SKM-1 treated with dmso at 0.1 percent for 144 hours (cell line): ENCODE results near the gene ENTHD1.
"Not testable (repeated sequence)": the region's sequence is repeated elsewhere in the genome, so short reads cannot be mapped to it uniquely, and the experiment has no call there.

ENCODE experiments used
- DNase-seq: peaks from one replicate; lab custom pipeline; 2025; ENCODE audit not compliant: unreplicated experiment; lab: John Stamatoyannopoulos, UW

Gene ENTHD1

GRCh38 chr22:39735776-39736175, 157.8 kb downstream of the ENTHD1 start:
- DNase-seq = no peak

- DNase-seq = no peak
These were observed 158.7 kb downstream of the ENTHD1 start for GRCh38 chr22:39734866-39735265.

- DNase-seq = not testable (repeated sequence)
These were observed 159.5 kb downstream of the ENTHD1 start for GRCh38 chr22:39734046-39734445.

- DNase-seq = no peak
These were observed 160.4 kb downstream of the ENTHD1 start for GRCh38 chr22:39733191-39733590.

GRCh38 chr22:39732625-39733024, 160.9 kb downstream of the ENTHD1 start:
- no peak for DNase-seq

GRCh38 chr22:39731881-39732555, 161.5 kb downstream of the ENTHD1 start:
- no peak for DNase-seq

- no peak for DNase-seq
These were observed 162.1 kb downstream of the ENTHD1 start for GRCh38 chr22:39731481-39731880.

- DNase-seq = no peak
These were observed 164.2 kb downstream of the ENTHD1 start for GRCh38 chr22:39729141-39729934.

GRCh38 chr22:39728236-39728860, 165.2 kb downstream of the ENTHD1 start:
- no peak for DNase-seq

GRCh38 chr22:39727541-39727940, 166.0 kb downstream of the ENTHD1 start:
- DNase-seq = no peak

GRCh38 chr22:39725351-39726035, 168.1 kb downstream of the ENTHD1 start:
- DNase-seq = no peak

- DNase-seq = no peak
These were observed 168.7 kb downstream of the ENTHD1 start for GRCh38 chr22:39724857-39725256.

GRCh38 chr22:39724390-39724789, 169.2 kb downstream of the ENTHD1 start:
- no peak for DNase-seq

- DNase-seq = no peak
These were observed 169.6 kb downstream of the ENTHD1 start for GRCh38 chr22:39723899-39724351.

GRCh38 chr22:39723463-39723862, 170.1 kb downstream of the ENTHD1 start:
- no peak for DNase-seq

- no peak for DNase-seq
These were observed 171.1 kb downstream of the ENTHD1 start for GRCh38 chr22:39722501-39722900.

GRCh38 chr22:39722032-39722325, 171.6 kb downstream of the ENTHD1 start:
- DNase-seq = no peak

GRCh38 chr22:39721206-39722031, 172.1 kb downstream of the ENTHD1 start:
- no peak for DNase-seq

GRCh38 chr22:39719559-39720450, 173.8 kb downstream of the ENTHD1 start:
- no peak for DNase-seq
